DND-41 (cell line): ENCODE results near the gene CARD19.

Experiments used
- ATAC-seq: fragments of 200-7000 bp; cut with Tn5 transposase; 3 replicates; pipeline ENCODE4 v1.9.1; 2021; ENCODE audit warnings: low read depth; ENCODE audit not compliant: insufficient read depth
- DNase-seq: peaks from one replicate; pipeline ENCODE4 v3.0.0-alpha.2; 2020
- H2AFZ ChIP-seq: 2 replicates; pipeline ENCODE4 v1.6.0; 2012; ENCODE audit warnings: low read depth, low read length
- H3K27ac ChIP-seq: 2 replicates; pipeline ENCODE4 v1.5.1; 2012; ENCODE audit warnings: low read length, inconsistent platforms
- H3K27me3 ChIP-seq: fragments of 200-600 bp; sonication (generic); 2 replicates; pipeline ENCODE4 v1.6.0; 2012; ENCODE audit warnings: low read length, mild to moderate bottlenecking, inconsistent platforms; ENCODE audit not compliant: insufficient read depth, poor library complexity
- H3K36me3 ChIP-seq: 2 replicates; pipeline ENCODE4 v1.5.1; 2012; ENCODE audit warnings: low read length, inconsistent platforms; ENCODE audit not compliant: insufficient read depth
- H3K4me1 ChIP-seq: 2 replicates; pipeline ENCODE4 v1.5.1; 2012; ENCODE audit warnings: mild to moderate bottlenecking, low read length; ENCODE audit not compliant: insufficient read depth
- H3K4me2 ChIP-seq: 2 replicates; pipeline ENCODE4 v1.6.0; 2012; ENCODE audit warnings: mild to moderate bottlenecking, moderate library complexity, low read length, inconsistent platforms; ENCODE audit not compliant: insufficient read depth
- H3K4me3 ChIP-seq, 2 experiments: fragments of 200-600 bp in 1 of 2; shearing (Covaris generic) in 1 of 2; 2 replicates each; pipeline ENCODE4 v1.5.1; 2012 to 2016; ENCODE audit warnings: inconsistent platforms in 2 of 2, low read length in 2 of 2, mild to moderate bottlenecking in 2 of 2, low read depth in 1 of 2, moderate library complexity in 1 of 2
- H3K79me2 ChIP-seq: 2 replicates; pipeline ENCODE4 v1.6.0; 2012; ENCODE audit warnings: low read length, inconsistent platforms; ENCODE audit not compliant: insufficient read depth
- H3K9ac ChIP-seq: 2 replicates; pipeline ENCODE4 v1.6.0; 2012; ENCODE audit warnings: low read depth, mild to moderate bottlenecking, inconsistent platforms, low read length, moderate library complexity
- H3K9me3 ChIP-seq: 2 replicates; pipeline ENCODE4 v1.5.1; 2012; ENCODE audit warnings: low read length, moderate library complexity, mild to moderate bottlenecking, inconsistent platforms; ENCODE audit not compliant: insufficient read depth, severe bottlenecking
- H4K20me1 ChIP-seq: 2 replicates; pipeline ENCODE4 v1.6.0; 2012; ENCODE audit warnings: low read length; ENCODE audit not compliant: insufficient read depth
- EZH2 ChIP-seq: IDR thresholded peaks from 3 replicates; pipeline ENCODE4 v1.6.1; 2012; ENCODE audit warnings: borderline replicate concordance, low read depth, mild to moderate bottlenecking, moderate library complexity, low read length, inconsistent platforms; ENCODE audit not compliant: severe bottlenecking
- TF ChIP-seq, protein P1 (sequence below): IDR thresholded peaks from 2 replicates; pipeline ENCODE4 v1.5.1; 2012; ENCODE audit warnings: borderline replicate concordance, low read length, moderate library complexity, mild to moderate bottlenecking; ENCODE audit not compliant: poor library complexity, severe bottlenecking; ENCODE audit errors: extremely low read depth

Gene CARD19

DNA sequence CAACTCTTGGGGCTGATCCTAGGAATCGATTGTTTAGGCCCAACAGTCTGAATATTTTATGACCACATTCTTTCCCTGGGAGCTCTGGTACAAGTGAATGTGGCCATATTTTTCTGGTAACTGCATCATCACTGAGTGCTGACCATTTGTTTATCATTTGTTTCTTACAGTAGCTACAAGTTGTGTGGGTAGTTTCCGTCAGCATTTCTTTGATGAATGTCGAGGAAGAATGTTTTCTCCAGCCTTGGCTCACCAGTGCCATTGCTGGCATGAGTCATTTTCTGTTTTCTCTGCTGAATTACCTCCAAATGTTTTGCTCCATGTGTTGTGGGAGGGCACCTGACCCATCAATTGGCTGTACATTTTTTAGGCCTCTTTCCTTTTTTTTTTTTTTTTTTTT is 14.1 kb upstream of the CARD19 start:
- TF ChIP-seq, protein P1, sequence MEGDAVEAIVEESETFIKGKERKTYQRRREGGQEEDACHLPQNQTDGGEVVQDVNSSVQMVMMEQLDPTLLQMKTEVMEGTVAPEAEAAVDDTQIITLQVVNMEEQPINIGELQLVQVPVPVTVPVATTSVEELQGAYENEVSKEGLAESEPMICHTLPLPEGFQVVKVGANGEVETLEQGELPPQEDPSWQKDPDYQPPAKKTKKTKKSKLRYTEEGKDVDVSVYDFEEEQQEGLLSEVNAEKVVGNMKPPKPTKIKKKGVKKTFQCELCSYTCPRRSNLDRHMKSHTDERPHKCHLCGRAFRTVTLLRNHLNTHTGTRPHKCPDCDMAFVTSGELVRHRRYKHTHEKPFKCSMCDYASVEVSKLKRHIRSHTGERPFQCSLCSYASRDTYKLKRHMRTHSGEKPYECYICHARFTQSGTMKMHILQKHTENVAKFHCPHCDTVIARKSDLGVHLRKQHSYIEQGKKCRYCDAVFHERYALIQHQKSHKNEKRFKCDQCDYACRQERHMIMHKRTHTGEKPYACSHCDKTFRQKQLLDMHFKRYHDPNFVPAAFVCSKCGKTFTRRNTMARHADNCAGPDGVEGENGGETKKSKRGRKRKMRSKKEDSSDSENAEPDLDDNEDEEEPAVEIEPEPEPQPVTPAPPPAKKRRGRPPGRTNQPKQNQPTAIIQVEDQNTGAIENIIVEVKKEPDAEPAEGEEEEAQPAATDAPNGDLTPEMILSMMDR: no peak
- no peak for TF ChIP-seq EZH2
- Histone ChIP-seq H3K4me3 (no peak overlapping the region), H3K27me3 (no peaks in the 10 kb centered on the region), H3K79me2 (no peaks in the 10 kb centered on the region), H3K36me3 (no peaks in the 10 kb centered on the region), H3K4me2 (no peak overlapping the region), H4K20me1 (no peaks in the 10 kb centered on the region), H3K9me3 (no peaks in the 10 kb centered on the region), H2AFZ (no peak overlapping the region), H3K4me1 (peaks cover 13% of the 10 kb centered on the region), H3K9ac (no peak overlapping the region), H3K27ac (no peak overlapping the region)
- no peak for DNase-seq
- no peak for ATAC-seq

- no peak overlapping the region for H3K4me3 ChIP-seq
- H3K27me3 ChIP-seq: no peaks in the 10 kb centered on the region
- H3K4me2 ChIP-seq: no peak overlapping the region
- H3K9ac ChIP-seq: no peak overlapping the region; the same call in 1 of the 2 replicates
- H4K20me1 ChIP-seq: no peaks in the 10 kb centered on the region
- no peaks in the 10 kb centered on the region for H3K36me3 ChIP-seq
- H3K4me1 ChIP-seq: peaks cover 13% of the 10 kb centered on the region
- DNase-seq (peak; percentile 63), ATAC-seq (peak; percentile 88)
- H3K27ac ChIP-seq: peak overlapping the region; percentile 48; the same call in 1 of the 2 replicates
- H3K9me3 ChIP-seq: no peaks in the 10 kb centered on the region
- no peak overlapping the region for H2AFZ ChIP-seq
- H3K79me2 ChIP-seq: no peaks in the 10 kb centered on the region
- TF ChIP-seq, protein P1: no peak
- TF ChIP-seq EZH2: no peak
Observed at GRCh38 chr9:93082841-93083411, 13.1 kb upstream of the CARD19 start.

GRCh38 chr9:93083592-93084470 is 12.2 kb upstream of the CARD19 start:
- Histone ChIP-seq H3K27ac (peak overlapping the region; percentile 48; the same call in 1 of the 2 replicates), H3K36me3 (no peaks in the 10 kb centered on the region), H3K9me3 (no peaks in the 10 kb centered on the region), H4K20me1 (no peaks in the 10 kb centered on the region), H3K79me2 (no peaks in the 10 kb centered on the region), H3K4me1 (peaks cover 13% of the 10 kb centered on the region), H3K27me3 (no peaks in the 10 kb centered on the region), H3K4me3 (no peak overlapping the region), H2AFZ (no peak overlapping the region), H3K9ac (no peak overlapping the region; the same call in 1 of the 2 replicates), H3K4me2 (no peak overlapping the region)
- ATAC-seq (no peak; the same call in 2 of the 3 replicates), DNase-seq (no peak)
- TF ChIP-seq, protein P1: no peak
- no peak for TF ChIP-seq EZH2
